MM.1S (cell line): ENCODE data around the gene PPARGC1A.

Experiments
- DNase-seq: peaks from one replicate; pipeline ENCODE4 v3.0.0-alpha.2; 2015
- H2AFZ ChIP-seq: fragments of 300-600 bp; sonication (generic); 2 replicates; pipeline ENCODE4 v1.6.0; 2016; ENCODE audit warnings: antibody characterized with exemption, low read length
- H3F3A ChIP-seq: fragments of 300-600 bp; sonication (generic); 2 replicates; pipeline ENCODE4 v1.6.1; 2016; ENCODE audit warnings: mild to moderate bottlenecking, antibody characterized with exemption, low read length, moderate library complexity, mixed read lengths; ENCODE audit not compliant: insufficient read depth
- H3K27ac ChIP-seq: fragments of 300-600 bp; sonication (generic); 2 replicates; pipeline ENCODE4 v1.5.1; 2016; ENCODE audit warnings: mild to moderate bottlenecking, low read length
- H3K27me3 ChIP-seq: fragments of 300-600 bp; sonication (generic); replicated peaks from 2 replicates; pipeline ENCODE4 v1.6.0; 2016; ENCODE audit warnings: low read length; ENCODE audit not compliant: insufficient read depth
- H3K36me3 ChIP-seq: fragments of 300-600 bp; sonication (generic); replicated peaks from 2 replicates; pipeline ENCODE4 v1.6.1; 2016; ENCODE audit warnings: mild to moderate bottlenecking, low read length, mixed read lengths; ENCODE audit not compliant: insufficient read depth
- H3K4me1 ChIP-seq: fragments of 300-600 bp; sonication (generic); 2 replicates; pipeline ENCODE4 v1.6.1; 2016; ENCODE audit warnings: low read length, mixed read lengths
- H3K4me2 ChIP-seq: fragments of 300-600 bp; sonication (generic); 2 replicates; pipeline ENCODE4 v1.6.0; 2016; ENCODE audit warnings: low read depth, low read length
- H3K4me3 ChIP-seq: fragments of 300-600 bp; sonication (generic); 2 replicates; pipeline ENCODE4 v1.5.1; 2016; ENCODE audit warnings: low read length, mixed read lengths
- H3K79me2 ChIP-seq: fragments of 300-600 bp; sonication (generic); 2 replicates; pipeline ENCODE4 v1.6.1; 2016; ENCODE audit warnings: mixed run types, low read length, mixed read lengths
- H3K9ac ChIP-seq: fragments of 300-600 bp; sonication (generic); 2 replicates; pipeline ENCODE4 v1.6.1; 2016; ENCODE audit warnings: low read length, mixed read lengths
- H3K9me2 ChIP-seq: fragments of 300-600 bp; sonication (generic); replicated peaks from 2 replicates; pipeline ENCODE4 v1.6.1; 2016; ENCODE audit warnings: mild to moderate bottlenecking, low read length, mixed read lengths; ENCODE audit not compliant: insufficient read depth
- H3K9me3 ChIP-seq: fragments of 300-600 bp; sonication (generic); replicated peaks from 2 replicates; pipeline ENCODE4 v1.6.1; 2016; ENCODE audit warnings: mild to moderate bottlenecking, low read length, mixed read lengths; ENCODE audit not compliant: insufficient read depth
- H4K20me1 ChIP-seq: fragments of 300-600 bp; sonication (generic); 2 replicates; pipeline ENCODE4 v1.6.1; 2016; ENCODE audit warnings: mild to moderate bottlenecking, low read length, moderate library complexity, mixed read lengths; ENCODE audit not compliant: insufficient read depth
- CTCF ChIP-seq: fragments of 300-600 bp; sonication (generic); IDR thresholded peaks from 2 replicates; pipeline ENCODE4 v1.5.1; 2016; ENCODE audit warnings: antibody characterized with exemption, low read length, mixed read lengths
- EZH2 ChIP-seq: fragments of 300-600 bp; sonication (generic); optimal IDR thresholded peaks from 2 replicates; pipeline ENCODE3; 2017; ENCODE audit warnings: low read depth, mild to moderate bottlenecking, antibody characterized with exemption, low read length, mixed read lengths
- EZH2phosphoT487 ChIP-seq: fragments of 300-600 bp; sonication (generic); IDR thresholded peaks from 2 replicates; pipeline ENCODE4 v1.6.1; 2018; ENCODE audit warnings: antibody characterized with exemption, low read length

The PPARGC1A gene

GRCh38 chr4:23819041-23819511 is 70.8 kb downstream of the PPARGC1A start:
- no peaks in the 10 kb centered on the region for H3K9me3 ChIP-seq
- no peak overlapping the region for H3K9ac ChIP-seq
- TF ChIP-seq EZH2 (no peak), CTCF (no peak), EZH2phosphoT487 (no peak)
- H3K27me3 ChIP-seq, result no peaks in the 10 kb centered on the region
- H3K27ac ChIP-seq, result no peak overlapping the region
- H3K9me2 ChIP-seq, result no peaks in the 10 kb centered on the region
- no peak overlapping the region for H3K4me2 ChIP-seq
- no peaks in the 10 kb centered on the region for H3K79me2 ChIP-seq
- no peaks in the 10 kb centered on the region for H3K36me3 ChIP-seq
- H3K4me3 ChIP-seq, result no peak overlapping the region
- no peak for DNase-seq
- H2AFZ ChIP-seq, result no peak overlapping the region
- H3K4me1 ChIP-seq, result no peaks in the 10 kb centered on the region
- no peaks in the 10 kb centered on the region for H4K20me1 ChIP-seq
- H3F3A ChIP-seq, result no peaks in the 10 kb centered on the region

DNA sequence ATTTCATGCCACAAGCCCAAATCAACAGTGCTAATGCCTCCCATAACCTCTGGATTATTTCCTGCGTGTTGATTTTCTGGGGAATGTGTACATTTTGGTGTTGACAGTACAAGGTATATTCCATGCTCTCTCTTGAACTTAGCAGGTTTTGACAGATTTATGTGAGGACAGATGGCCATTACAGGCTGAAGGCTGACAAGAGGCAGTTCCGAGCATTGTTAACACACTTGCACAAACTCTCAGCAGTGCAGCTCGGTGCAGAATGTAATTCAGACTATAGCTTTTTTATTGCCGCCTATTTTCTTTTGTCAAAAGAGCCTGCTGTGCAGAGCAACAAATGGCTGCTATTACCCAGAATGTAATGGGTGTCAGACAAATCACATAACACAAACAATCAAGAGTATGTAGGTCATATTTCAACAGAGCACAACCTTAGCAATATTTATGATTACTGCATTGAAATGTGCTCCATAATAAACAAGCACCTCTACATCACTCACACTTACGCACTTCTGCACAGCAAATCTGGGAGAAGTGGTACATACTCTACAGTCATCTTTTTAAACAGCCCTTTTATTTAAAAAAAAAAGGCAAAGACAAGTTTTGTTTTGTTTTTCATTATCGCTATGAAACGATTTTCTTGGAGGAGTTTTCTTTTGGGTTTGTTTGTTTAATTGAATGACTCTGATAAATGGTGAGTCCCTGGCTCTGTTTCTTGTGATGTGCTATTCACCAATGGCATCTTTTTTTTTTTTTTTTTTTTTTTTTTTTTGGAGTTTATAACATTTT is 71.6 kb downstream of the PPARGC1A start:
- Histone ChIP-seq H3K4me3 (no peak overlapping the region), H3F3A (no peaks in the 10 kb centered on the region), H4K20me1 (no peaks in the 10 kb centered on the region), H3K9ac (no peak overlapping the region), H3K9me2 (no peaks in the 10 kb centered on the region), H3K36me3 (no peaks in the 10 kb centered on the region), H3K9me3 (no peaks in the 10 kb centered on the region), H3K4me1 (no peaks in the 10 kb centered on the region), H3K27me3 (no peaks in the 10 kb centered on the region), H3K4me2 (no peak overlapping the region), H2AFZ (no peak overlapping the region), H3K27ac (no peak overlapping the region), H3K79me2 (no peaks in the 10 kb centered on the region)
- TF ChIP-seq CTCF, result no peak
- TF ChIP-seq EZH2, result no peak
- no peak for TF ChIP-seq EZH2phosphoT487
- DNase-seq, result no peak

DNA sequence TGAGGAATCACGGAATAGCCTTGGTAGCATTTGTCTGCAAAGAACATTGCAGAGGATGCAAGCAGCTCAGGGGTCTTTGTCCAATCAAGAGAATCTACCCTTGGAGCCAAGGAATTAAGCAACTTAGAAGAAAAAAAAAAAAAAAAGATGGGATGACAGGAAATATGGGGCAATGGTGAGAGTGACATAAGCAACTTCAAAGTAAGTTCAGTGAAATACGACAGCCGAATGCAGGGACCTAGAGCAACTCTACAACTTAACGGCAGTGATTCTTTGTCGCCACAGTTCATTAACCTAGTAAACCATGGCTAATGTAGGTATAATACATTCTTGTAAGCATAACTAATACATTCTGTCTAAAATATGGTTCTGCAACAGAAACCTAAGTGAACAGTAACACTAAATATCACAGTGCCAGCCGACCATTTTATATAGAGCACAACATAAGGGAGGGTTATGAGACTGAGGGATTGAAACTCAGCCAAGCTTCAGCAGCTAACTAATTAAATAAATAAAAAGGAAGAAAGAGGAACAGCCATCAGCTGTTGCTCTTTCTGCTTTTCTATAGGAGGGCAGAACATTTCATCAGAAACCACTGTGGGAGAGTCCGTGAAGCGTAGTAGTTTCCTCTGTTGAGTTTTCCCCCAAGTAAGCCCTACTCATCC is 74.7 kb downstream of the PPARGC1A start:
- Histone ChIP-seq H3K4me2 (no peak overlapping the region), H3K9ac (no peak overlapping the region), H3K36me3 (no peaks in the 10 kb centered on the region; the same call in 1 of the 2 replicates), H3K9me3 (no peaks in the 10 kb centered on the region), H4K20me1 (no peaks in the 10 kb centered on the region), H3K4me1 (no peaks in the 10 kb centered on the region), H3K27me3 (no peaks in the 10 kb centered on the region), H3K27ac (no peak overlapping the region), H3K9me2 (no peaks in the 10 kb centered on the region), H3K79me2 (no peaks in the 10 kb centered on the region), H2AFZ (no peak overlapping the region), H3F3A (no peaks in the 10 kb centered on the region), H3K4me3 (no peak overlapping the region)
- DNase-seq, result no peak
- TF ChIP-seq CTCF, result no peak
- no peak for TF ChIP-seq EZH2
- TF ChIP-seq EZH2phosphoT487, result no peak
